HL-60 (cell line): ENCODE measurements around the gene ZNF579.
"Not testable (repeated sequence)": the region's sequence is repeated elsewhere in the genome, so short reads cannot be mapped to it uniquely, and the experiment has no call there.

Source experiments
- GABPA ChIP-seq: IDR thresholded peaks from 2 replicates; pipeline ENCODE4 v1.6.1; 2012; ENCODE audit warnings: low read depth
- POLR2AphosphoS5 ChIP-seq: IDR thresholded peaks from 2 replicates; pipeline ENCODE4 v1.6.1; 2012; ENCODE audit warnings: low read depth
- SPI1 ChIP-seq: IDR thresholded peaks from 2 replicates; pipeline ENCODE4 v1.6.1; 2012; ENCODE audit warnings: low read depth, mild to moderate bottlenecking, borderline replicate concordance
- TF ChIP-seq, protein P1 (sequence below): IDR thresholded peaks from one replicate; pipeline ENCODE4 v1.5.1; 2011; ENCODE audit warnings: low read length, control low read depth, inconsistent platforms; ENCODE audit not compliant: insufficient read depth
- TF ChIP-seq, protein P2 (sequence below): IDR thresholded peaks from 2 replicates; pipeline ENCODE4 v1.6.1; 2012; ENCODE audit warnings: low read depth; ENCODE audit not compliant: insufficient replicate concordance

DNA sequence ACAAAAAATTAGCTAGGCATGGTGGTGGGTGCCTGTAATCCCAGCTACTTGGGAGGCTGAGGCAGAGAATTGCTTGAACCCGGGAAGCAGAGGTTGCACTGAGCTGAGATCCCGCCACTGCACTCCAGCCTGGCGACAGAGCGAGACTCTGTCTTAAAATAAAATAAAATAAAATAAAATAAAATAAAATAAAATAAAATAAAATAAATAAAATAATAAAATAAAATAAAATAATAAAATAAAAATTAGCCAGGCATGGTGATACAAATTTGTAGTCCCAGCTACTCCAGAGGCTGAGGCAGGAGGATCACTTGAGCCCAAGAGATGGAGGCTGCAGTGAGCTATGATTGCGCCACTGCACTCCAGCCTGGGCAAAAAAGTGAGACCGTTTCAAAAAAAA, 6.7 kb downstream of the ZNF579 start:
- TF ChIP-seq, protein P1, sequence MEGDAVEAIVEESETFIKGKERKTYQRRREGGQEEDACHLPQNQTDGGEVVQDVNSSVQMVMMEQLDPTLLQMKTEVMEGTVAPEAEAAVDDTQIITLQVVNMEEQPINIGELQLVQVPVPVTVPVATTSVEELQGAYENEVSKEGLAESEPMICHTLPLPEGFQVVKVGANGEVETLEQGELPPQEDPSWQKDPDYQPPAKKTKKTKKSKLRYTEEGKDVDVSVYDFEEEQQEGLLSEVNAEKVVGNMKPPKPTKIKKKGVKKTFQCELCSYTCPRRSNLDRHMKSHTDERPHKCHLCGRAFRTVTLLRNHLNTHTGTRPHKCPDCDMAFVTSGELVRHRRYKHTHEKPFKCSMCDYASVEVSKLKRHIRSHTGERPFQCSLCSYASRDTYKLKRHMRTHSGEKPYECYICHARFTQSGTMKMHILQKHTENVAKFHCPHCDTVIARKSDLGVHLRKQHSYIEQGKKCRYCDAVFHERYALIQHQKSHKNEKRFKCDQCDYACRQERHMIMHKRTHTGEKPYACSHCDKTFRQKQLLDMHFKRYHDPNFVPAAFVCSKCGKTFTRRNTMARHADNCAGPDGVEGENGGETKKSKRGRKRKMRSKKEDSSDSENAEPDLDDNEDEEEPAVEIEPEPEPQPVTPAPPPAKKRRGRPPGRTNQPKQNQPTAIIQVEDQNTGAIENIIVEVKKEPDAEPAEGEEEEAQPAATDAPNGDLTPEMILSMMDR, result not testable (repeated sequence)
- not testable (repeated sequence) for TF ChIP-seq GABPA, POLR2AphosphoS5, SPI1
- TF ChIP-seq, protein P2, sequence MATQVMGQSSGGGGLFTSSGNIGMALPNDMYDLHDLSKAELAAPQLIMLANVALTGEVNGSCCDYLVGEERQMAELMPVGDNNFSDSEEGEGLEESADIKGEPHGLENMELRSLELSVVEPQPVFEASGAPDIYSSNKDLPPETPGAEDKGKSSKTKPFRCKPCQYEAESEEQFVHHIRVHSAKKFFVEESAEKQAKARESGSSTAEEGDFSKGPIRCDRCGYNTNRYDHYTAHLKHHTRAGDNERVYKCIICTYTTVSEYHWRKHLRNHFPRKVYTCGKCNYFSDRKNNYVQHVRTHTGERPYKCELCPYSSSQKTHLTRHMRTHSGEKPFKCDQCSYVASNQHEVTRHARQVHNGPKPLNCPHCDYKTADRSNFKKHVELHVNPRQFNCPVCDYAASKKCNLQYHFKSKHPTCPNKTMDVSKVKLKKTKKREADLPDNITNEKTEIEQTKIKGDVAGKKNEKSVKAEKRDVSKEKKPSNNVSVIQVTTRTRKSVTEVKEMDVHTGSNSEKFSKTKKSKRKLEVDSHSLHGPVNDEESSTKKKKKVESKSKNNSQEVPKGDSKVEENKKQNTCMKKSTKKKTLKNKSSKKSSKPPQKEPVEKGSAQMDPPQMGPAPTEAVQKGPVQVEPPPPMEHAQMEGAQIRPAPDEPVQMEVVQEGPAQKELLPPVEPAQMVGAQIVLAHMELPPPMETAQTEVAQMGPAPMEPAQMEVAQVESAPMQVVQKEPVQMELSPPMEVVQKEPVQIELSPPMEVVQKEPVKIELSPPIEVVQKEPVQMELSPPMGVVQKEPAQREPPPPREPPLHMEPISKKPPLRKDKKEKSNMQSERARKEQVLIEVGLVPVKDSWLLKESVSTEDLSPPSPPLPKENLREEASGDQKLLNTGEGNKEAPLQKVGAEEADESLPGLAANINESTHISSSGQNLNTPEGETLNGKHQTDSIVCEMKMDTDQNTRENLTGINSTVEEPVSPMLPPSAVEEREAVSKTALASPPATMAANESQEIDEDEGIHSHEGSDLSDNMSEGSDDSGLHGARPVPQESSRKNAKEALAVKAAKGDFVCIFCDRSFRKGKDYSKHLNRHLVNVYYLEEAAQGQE, result not testable (repeated sequence)
